Measurements from ENCODE around the gene CAST. TPM values are rescaled to one million over a fixed set of nuclear protein-coding genes. Genes with fewer than 3 reads are reported as not detected.

The CAST gene
- total and polyA plus RNA-seq, 2 donors (not counting 1 experiment from before 2014, with no cell fraction given): 41.0 to 231 TPM

GRCh38 chr5:96807075-96807654 lies 145.0 kb downstream of the CAST start:
- Mint-ChIP-seq H3K27me3 (no peaks in the 10 kb centered on the region), H3K9me3 (ENCODE audit: insufficient read depth) (no peaks in the 10 kb centered on the region), H3K4me1 (peaks cover 49% of the 10 kb centered on the region), H3K4me3 (peak overlapping the region; percentile 90), H3K27ac (peak overlapping the region; percentile 99)
- POLR2A ChIA-PET: interaction anchor here (0.6 to 2.5 kb wide), 12 partner anchors 8 to 190 kb away, joined by 3 to 24 read pairs (median 6); partner anchors contain the start of genes ERAP2 and LNPEP
- no peaks in the 10 kb centered on the region for H3K9me3 ChIP-seq (ENCODE audit: control extremely low read depth in 1 of 3, control insufficient read depth in 2 of 3, insufficient read depth in 1 of 3, low read length in 2 of 3)
- peaks cover 6% of the 10 kb centered on the region for H4K20me1 ChIP-seq (ENCODE audit: control insufficient read depth, insufficient read depth, low read length, poor library complexity, severe bottlenecking)
- CTCF ChIA-PET: interaction anchor here (0.5 to 3.0 kb wide), 11 partner anchors 9 to 1004 kb away, joined by 3 to 33 read pairs (median 4); partner anchors contain the start of gene LIX1
- peak overlapping the region; percentile 47 to 86 (median 73) for H3K4me3 ChIP-seq (ENCODE audit: control extremely low read depth in 1 of 5, extremely low read depth in 1 of 5, insufficient read depth in 1 of 5, low read depth in 2 of 5, low read length in 4 of 5)
- peak overlapping the region; percentile 69 for H3K9ac ChIP-seq (ENCODE audit: low read length)
- DNase-seq: no peak
- H3K27ac ChIP-seq (ENCODE audit: low read length in 2 of 2): peak overlapping the region; percentile 86 to 90
- ATAC-seq (ENCODE audit: low read depth): peak; percentile 19
- H3K4me1 ChIP-seq (ENCODE audit: control insufficient read depth in 2 of 2, insufficient read depth in 2 of 2, low read length in 2 of 2): peaks cover 25 to 32% of the 10 kb centered on the region in 2 donors
- peak overlapping the region; percentile 80 for H2AFZ ChIP-seq (ENCODE audit: insufficient read depth, low read depth, low read length, poor library complexity, severe bottlenecking)
- H3K27me3 ChIP-seq (replicated peaks in 1 of 4; ENCODE audit: control extremely low read depth in 1 of 4, control insufficient read depth in 3 of 4, insufficient read depth in 4 of 4, low read length in 3 of 4): no peaks in the 10 kb centered on the region
- peak overlapping the region; percentile 85 for H3K4me2 ChIP-seq (replicated peaks; ENCODE audit: low read depth, low read length, poor library complexity, severe bottlenecking)
- intact Hi-C loops (cut with micrococcal nuclease): loop anchor here (1.0 to 2.0 kb wide), 5 partner anchors 128 to 1966 kb away; partner anchors contain the start of genes CAST, RGMB and RIOK2
- TF ChIP-seq EZH2 (IDR thresholded peaks at IDR 0.05; ENCODE audit: borderline replicate concordance, insufficient read depth, low read depth, low read length, poor library complexity, severe bottlenecking) (no peak), CTCF (IDR thresholded peaks at IDR 0.05) (no peak)
- H3K36me3 ChIP-seq (replicated peaks in 1 of 2; ENCODE audit: control extremely low read depth in 1 of 2, control insufficient read depth in 1 of 2, extremely low read depth in 1 of 2, insufficient read depth in 2 of 2, low read length in 1 of 2): peaks cover 0 to 14% of the 10 kb centered on the region in 2 experiments
- H3K79me2 ChIP-seq (ENCODE audit: control insufficient read depth, insufficient read depth, low read length): peaks cover 48% of the 10 kb centered on the region
- under 1% methylated on average over 33 of the region's 37 CpGs for WGBS (ENCODE audit: insufficient coverage)

- intact Hi-C loops (cut with micrococcal nuclease): loop anchor here (1.0 to 2.0 kb wide), 3 partner anchors 8 to 68 kb away; partner anchors contain the start of gene ERAP2
- TF ChIP-seq EZH2 (IDR thresholded peaks at IDR 0.05; ENCODE audit: borderline replicate concordance, insufficient read depth, low read depth, low read length, poor library complexity, severe bottlenecking) (no peak), CTCF (IDR thresholded peaks at IDR 0.05) (no peak)
- H3K27ac ChIP-seq (ENCODE audit: low read length in 2 of 2): peak overlapping the region; percentile 86 to 90
- no peaks in the 10 kb centered on the region for H3K9me3 ChIP-seq (ENCODE audit: control extremely low read depth in 1 of 3, control insufficient read depth in 2 of 3, insufficient read depth in 1 of 3, low read length in 2 of 3)
- POLR2A ChIA-PET: interaction anchor here (0.6 to 2.5 kb wide), 14 partner anchors 8 to 1964 kb away, joined by 3 to 24 read pairs (median 8); partner anchors contain the start of genes ERAP2, LNPEP and RIOK2
- H3K4me3 ChIP-seq (ENCODE audit: control extremely low read depth in 1 of 5, extremely low read depth in 1 of 5, insufficient read depth in 1 of 5, low read depth in 2 of 5, low read length in 4 of 5): peak overlapping the region; percentile 22 to 86 (median 73)
- peaks cover 25 to 32% of the 10 kb centered on the region in 2 donors for H3K4me1 ChIP-seq (ENCODE audit: control insufficient read depth in 2 of 2, insufficient read depth in 2 of 2, low read length in 2 of 2)
- peak overlapping the region; percentile 69 for H3K9ac ChIP-seq (ENCODE audit: low read length)
- H3K79me2 ChIP-seq (ENCODE audit: control insufficient read depth, insufficient read depth, low read length): peaks cover 37% of the 10 kb centered on the region
- Mint-ChIP-seq H3K27me3 (no peaks in the 10 kb centered on the region), H3K27ac (peak overlapping the region; percentile 99), H3K4me1 (peaks cover 42% of the 10 kb centered on the region), H3K4me3 (peak overlapping the region; percentile 90), H3K9me3 (ENCODE audit: insufficient read depth) (no peaks in the 10 kb centered on the region)
- H3K36me3 ChIP-seq (replicated peaks in 1 of 2; ENCODE audit: control extremely low read depth in 1 of 2, control insufficient read depth in 1 of 2, extremely low read depth in 1 of 2, insufficient read depth in 2 of 2, low read length in 1 of 2): peaks cover 0 to 2% of the 10 kb centered on the region in 2 experiments
- WGBS (ENCODE audit: insufficient coverage): 50% methylated on average over 2 of the region's 2 CpGs
- H4K20me1 ChIP-seq (ENCODE audit: control insufficient read depth, insufficient read depth, low read length, poor library complexity, severe bottlenecking): peaks cover 6% of the 10 kb centered on the region
- ATAC-seq (ENCODE audit: low read depth) (no peak), DNase-seq (no peak)
- CTCF ChIA-PET: interaction anchor here (0.8 to 3.0 kb wide), 10 partner anchors 15 to 356 kb away, joined by 3 to 33 read pairs (median 4); partner anchors contain the start of gene LIX1
- H2AFZ ChIP-seq (ENCODE audit: insufficient read depth, low read depth, low read length, poor library complexity, severe bottlenecking): peak overlapping the region; percentile 80
- H3K4me2 ChIP-seq (replicated peaks; ENCODE audit: low read depth, low read length, poor library complexity, severe bottlenecking): peak overlapping the region; percentile 85
- no peaks in the 10 kb centered on the region for H3K27me3 ChIP-seq (replicated peaks in 1 of 4; ENCODE audit: control extremely low read depth in 1 of 4, control insufficient read depth in 3 of 4, insufficient read depth in 4 of 4, low read length in 3 of 4)
Measured at GRCh38 chr5:96808541-96808828, 146.3 kb downstream of the CAST start.
